Fibroblast of peridontal ligament (primary cell): ENCODE data around the gene SPAG7.

ENCODE experiments used
- DNase-seq: peaks from one replicate; pipeline ENCODE4 v3.0.0-alpha.2; 2010; ENCODE audit errors: extremely low read depth

SPAG7 gene

GRCh38 chr17:4967539-4968485 lies at the start of gene SPAG7:
Gene SPAG7 (minus strand): TSS chr17:4967817. CDS start chr17:4967804, 13 bp downstream.
- DNase-seq = peak; percentile 98

- DNase-seq = no peak
Measured at GRCh38 chr17:5014357-5014756, 46.7 kb upstream of the SPAG7 start.

DNA sequence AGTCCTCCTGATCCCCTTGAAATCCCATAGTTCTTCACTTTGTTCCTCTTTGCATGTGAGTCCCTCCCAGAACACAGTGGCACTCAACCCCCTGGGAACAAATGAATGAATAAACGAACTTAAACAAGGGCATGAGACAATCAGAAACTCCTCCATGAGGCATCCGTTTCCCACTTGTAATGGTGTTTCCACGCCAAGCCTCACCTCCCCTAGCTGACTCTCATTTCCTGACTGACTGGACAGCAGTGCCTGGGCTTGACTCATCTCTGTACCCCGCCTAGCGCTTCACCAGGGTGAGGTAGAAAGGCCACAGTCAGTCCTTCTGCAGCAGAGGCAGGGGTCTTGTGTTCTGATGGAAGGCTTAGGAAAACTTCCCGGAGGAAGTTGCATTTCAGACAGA lies 44.3 kb upstream of the SPAG7 start:
- DNase-seq = no peak

DNA sequence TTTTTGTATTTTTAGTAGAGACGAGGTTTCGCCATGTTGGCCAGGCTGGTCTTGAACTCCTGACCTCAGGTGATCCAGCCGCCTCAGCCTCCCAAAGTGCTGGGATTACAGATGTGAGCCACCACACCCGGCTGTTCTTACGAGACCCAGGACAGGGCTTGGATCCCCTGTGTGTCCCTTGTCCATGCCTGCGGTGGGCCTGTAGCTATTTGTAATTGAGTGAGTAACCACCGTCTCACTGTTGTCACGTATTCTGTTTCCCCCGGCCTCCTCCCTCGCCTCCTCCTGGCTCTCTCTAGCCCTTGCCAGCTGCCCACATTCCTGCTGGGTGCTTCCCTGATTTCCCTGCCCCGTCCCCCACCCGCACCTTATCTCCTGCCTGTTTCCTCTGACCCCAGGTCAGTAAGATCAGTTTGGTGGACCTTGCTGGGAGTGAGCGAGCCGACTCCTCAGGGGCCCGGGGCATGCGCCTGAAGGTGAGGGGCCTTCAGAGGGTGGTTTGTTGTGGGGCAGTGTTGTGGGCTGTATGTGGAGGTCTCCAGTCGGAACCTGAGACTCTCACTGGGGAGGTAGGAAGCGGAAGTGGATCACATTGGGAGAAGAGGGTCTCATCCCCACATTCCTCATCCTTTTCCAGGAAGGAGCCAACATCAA lies 35.7 kb upstream of the SPAG7 start:
- DNase-seq = no peak

- DNase-seq = no peak
Measured at GRCh38 chr17:5002121-5002788, 34.6 kb upstream of the SPAG7 start.

DNA sequence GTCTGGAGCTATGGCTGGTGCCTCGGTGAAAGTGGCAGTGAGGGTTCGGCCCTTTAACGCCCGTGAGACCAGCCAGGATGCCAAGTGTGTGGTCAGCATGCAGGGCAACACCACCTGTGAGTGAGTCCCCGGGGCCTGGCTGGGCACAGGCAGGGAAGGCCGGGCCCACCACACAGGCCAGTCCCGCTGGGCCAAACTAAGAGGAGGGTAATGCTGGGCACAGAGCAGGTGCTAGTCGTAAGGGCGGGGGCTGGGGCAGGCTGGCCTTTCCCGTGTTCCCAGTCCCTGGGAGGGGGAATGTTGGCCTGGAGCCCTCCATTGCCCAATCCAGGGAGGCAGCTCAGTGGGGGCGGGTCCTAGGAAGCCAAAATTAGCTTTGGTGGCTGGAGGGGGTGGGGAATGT lies 32.6 kb upstream of the SPAG7 start:
- DNase-seq = peak; percentile 18

DNA sequence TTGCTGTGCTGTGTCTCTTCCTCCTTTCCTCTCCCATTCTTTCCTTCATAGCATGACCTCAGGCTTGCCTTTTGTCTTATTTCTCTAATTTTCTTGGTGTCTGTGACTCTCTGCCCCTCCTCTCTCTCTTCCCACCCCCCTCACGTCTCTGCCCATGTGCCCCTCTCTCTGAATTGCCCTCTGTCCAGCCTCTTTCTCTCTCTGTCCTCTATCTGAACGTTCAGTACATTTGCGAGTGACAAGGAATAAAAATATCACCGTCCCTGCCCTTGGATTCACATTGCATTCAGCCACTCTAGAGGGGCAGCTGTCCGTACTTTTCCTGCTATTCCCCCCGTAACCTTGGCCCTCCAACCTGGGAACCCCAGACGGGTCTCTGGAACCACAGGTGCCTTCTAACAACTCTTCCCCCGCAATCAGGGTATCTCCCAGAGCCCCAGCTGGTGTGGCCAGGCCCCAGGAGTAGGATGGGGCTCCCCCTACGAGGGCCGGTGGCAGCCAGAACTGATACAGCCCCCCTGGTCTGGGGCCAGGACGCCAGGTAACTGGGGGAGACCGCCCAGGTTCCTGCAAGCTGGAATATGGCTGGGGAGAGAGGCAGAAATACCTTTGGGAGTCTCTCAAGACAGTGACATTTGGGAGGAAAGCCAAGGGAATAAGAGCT lies 31.9 kb upstream of the SPAG7 start:
- no peak for DNase-seq

- no peak for DNase-seq
Measured at GRCh38 chr17:4998732-4999429, 31.3 kb upstream of the SPAG7 start.

DNA sequence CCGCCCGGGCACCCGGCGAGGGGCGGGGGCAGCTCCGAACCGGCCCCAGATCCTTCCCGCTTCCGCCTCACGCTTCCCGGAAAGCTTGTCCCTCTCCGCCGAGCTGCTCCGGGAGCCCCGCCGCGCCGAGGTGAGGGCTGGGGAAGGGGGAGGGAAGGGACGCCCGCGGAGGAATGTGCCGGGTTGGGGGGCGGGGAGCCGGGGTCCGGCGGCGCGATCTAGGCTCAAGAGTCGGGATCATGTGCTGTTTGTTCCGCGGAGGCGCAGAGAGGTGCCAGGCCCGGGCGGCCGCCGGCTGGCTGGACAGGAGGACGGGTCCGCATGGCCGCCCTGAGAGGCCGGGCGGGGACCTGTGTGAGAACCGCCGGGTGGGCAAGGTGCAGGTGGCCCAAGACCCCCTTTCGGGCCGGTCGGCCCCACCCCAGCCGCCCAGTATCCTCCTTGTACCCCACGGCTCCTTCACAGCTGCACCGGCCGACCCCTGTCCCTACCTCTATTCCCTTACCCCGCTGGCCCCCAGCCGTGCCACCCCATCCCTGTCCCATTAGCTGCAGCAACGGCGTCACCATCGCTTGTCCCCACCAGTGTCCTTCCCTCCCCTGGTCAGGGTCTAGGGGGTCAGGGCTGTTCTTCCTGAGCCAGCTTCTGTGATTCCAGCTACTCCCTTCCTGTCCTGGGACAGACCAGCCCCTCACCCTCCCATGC lies 30.6 kb upstream of the SPAG7 start:
- DNase-seq = peak; percentile 3

DNA sequence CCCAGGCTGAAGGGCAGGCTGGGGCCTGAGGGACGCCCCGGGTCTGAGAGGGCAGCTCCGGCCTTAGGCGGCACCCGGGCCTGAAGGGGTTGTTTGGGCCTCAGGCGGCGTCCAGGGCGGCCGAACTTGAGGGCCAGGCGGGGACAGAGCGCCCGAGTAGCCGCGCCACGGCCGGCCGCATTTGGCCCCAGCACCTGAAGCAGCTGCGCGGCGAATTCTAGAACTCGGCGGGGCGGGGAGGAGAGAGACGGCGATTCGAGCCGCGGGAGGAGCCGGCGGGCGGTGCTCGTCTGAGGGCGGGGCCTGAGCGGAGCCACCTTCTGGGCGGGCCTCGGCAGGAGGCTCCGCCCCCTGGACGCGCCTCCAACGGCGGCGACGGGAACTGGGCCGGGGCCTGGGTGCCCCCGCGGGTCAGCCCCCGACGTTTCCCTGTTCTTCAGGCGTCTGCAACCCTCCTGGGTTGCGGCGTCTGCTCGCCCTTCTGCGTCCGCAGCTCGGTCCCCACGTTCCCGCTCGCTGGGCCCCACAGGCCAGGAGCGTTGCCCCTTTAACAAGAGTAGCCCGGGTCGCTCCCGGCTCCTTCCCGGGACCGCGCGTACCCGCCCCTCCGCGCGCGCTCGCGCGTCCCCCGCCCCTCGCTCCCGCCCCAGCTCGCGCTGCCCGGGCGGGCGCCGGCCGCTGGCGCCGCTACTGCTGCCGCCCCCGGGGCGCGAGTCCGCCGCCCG lies 29.8 kb upstream of the SPAG7 start, which contains the start of the genes INCA1 and KIF1C:
INCA1 (minus strand) TSS at position 221 of the 725 bp plus-strand sequence. CDS start 3,085 bp downstream, outside the sequence.
KIF1C (plus strand) TSS at position 649 of the 725 bp plus-strand sequence. CDS start 2,297 bp downstream, outside the sequence.
- DNase-seq = peak; percentile 75

GRCh38 chr17:4994081-4994595 lies 26.5 kb upstream of the SPAG7 start:
- no peak for DNase-seq

DNA sequence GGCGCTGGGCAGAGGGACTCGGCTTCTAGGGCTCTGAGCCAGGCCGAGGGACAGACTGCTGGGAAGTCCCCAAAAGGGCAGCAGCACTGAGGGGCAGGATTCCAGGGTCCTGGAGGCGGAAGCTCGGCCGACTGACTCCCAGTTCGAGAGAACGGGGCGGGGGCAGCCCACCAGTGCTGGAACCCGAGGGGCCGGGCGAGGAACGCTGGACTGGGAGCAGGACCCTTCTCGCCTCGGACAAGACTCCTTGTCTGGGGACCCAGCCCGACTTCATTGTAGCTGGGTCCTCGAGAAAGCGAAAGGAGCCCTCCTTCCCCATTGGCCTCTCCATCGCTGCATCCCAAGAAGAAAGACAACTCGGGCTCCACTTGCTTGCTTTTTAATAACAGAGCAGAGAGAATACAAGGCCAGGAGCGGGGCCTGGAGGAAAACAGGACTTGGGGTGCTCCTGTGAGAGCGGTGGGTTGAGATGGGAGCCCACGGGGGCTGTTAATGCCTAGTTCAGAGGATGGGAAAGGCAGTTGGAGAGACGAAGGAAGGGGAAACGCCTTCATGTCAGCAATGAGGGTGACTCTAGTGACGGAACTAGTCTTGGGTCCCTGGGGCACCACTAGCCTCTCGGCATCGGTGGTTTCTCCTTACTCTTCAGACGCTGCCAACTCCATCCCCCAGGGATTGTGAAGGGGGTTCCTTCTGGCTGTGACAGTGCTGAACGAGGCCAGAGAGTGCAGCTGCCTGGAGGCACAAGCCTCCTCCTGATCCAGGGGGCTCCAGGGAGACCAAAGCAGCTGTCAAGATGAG lies 20.4 kb upstream of the SPAG7 start:
- peak; percentile 30 for DNase-seq

GRCh38 chr17:4986951-4987766 lies 19.5 kb upstream of the SPAG7 start, which contains the start of gene CAMTA2:
Gene CAMTA2 (minus strand): TSS chr17:4987675. CDS start chr17:4986222, 1,453 bp downstream.
- peak; percentile 59 for DNase-seq

DNA sequence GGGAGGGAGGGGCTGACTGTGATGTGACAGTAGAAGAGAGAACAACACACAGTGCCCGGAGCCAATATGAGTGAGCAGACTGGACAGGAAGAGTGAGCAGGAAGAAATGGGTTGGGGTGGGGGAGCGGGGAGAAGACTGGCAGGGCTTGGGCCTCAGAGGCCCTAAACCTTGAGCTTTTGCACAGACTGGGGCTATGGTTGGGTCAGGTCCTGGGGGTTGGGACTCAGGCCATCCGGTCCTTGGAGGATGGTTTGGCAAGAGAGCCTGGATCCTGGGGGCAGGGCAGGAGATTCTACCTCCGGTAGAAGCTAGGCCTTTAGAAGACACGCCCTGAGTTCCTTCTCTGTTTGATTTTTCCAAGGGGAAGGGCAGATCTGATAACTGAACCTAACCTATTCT lies 18.8 kb upstream of the SPAG7 start:
- no peak for DNase-seq

DNA sequence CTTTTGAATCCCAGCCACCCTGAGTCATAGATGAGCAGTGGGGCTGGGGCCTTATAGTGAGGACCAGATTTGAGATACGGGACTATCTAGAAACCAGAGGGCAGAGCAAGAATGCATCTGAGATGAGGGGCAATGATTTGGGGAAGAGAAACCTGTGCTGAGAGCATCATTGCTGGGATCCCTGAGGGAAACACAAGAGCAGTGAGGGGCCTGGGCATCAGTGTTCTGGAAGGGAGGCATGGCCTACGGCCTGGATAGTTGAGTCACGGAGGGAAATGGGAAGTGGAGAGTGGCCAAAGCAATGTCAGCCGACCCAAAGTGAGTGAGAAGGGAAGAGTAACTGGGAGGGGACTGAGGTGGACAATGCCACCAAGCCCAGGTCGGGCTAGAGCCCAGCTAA lies 14.7 kb upstream of the SPAG7 start:
- DNase-seq = no peak

DNA sequence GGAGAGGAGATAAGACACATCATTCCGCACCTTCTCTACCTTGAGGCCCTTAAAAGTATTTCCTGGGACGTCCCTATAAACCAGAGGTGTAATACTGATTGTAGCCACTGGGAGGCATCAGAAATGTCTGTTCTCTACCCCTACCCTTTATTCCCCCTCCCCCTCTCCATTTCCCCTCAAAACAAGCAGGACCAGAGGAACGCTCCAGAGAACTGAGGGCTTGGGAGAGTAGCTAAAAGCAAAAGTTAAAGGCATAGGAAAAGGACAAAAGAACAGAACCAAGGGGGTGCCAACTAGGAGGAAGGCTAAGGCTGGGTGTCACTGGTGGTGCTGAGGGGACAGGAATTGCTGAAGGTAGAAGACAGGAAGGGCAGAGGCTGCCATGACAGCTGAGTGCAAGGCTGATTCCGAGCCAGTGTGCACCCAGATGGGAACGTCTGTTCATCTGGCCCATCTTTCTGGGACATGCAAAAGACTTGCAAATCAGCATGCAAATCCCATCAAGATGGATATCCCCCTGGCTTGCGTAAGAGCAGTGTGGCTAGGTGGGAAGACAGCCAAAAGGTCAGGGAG lies 13.1 kb upstream of the SPAG7 start:
- peak; percentile 63 for DNase-seq

GRCh38 chr17:4978726-4979125 lies 11.1 kb upstream of the SPAG7 start:
- no peak for DNase-seq
